MM.1S (cell line): ENCODE results near the gene MMD.

Experiments
- EZH2 ChIP-seq: fragments of 300-600 bp; sonication (generic); optimal IDR thresholded peaks from 2 replicates; pipeline ENCODE3; 2017; ENCODE audit warnings: low read depth, mild to moderate bottlenecking, antibody characterized with exemption, low read length, mixed read lengths
- EZH2phosphoT487 ChIP-seq: fragments of 300-600 bp; sonication (generic); IDR thresholded peaks from 2 replicates; pipeline ENCODE4 v1.6.1; 2018; ENCODE audit warnings: antibody characterized with exemption, low read length
- TF ChIP-seq, protein P1 (sequence below): fragments of 300-600 bp; sonication (generic); IDR thresholded peaks from 2 replicates; pipeline ENCODE4 v1.5.1; 2016; ENCODE audit warnings: antibody characterized with exemption, low read length, mixed read lengths

DNA sequence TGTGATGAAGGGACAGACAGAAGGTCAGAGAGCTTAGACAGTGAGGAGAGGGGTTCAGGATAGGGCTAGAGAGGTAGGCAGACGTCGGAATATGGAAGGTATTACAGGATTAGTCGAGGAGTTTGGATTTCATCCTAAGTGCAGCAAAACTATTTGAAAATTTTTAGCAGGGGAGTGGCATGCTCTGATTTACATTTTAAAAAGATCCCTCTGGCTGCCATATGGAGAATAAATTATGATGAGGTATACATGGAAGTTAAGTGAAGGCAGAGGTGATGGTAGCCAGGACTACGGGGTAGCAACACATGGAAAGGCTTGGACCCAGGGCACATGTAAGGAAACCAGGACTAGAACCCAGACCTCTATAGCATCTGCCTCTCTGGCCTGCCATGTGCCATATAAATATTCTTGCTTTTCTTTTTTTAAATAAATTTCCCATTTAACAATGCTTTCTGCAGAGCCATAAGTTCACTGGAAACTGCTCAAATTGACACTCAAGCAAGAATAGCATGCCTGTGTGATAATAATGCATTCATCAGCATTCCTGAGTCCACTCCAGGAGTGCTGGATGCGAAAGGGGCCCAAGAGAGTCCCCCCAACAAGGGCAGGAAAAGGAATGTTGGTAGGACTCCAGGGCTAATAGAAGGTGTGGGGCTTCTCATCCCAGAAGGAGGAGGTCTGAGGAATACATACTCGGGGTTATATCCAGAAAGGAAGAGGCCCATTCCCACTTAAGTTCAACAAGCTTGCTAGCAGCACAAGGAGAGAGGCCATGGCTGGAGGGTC is 78.6 kb downstream of the MMD start:
- TF ChIP-seq, protein P1, sequence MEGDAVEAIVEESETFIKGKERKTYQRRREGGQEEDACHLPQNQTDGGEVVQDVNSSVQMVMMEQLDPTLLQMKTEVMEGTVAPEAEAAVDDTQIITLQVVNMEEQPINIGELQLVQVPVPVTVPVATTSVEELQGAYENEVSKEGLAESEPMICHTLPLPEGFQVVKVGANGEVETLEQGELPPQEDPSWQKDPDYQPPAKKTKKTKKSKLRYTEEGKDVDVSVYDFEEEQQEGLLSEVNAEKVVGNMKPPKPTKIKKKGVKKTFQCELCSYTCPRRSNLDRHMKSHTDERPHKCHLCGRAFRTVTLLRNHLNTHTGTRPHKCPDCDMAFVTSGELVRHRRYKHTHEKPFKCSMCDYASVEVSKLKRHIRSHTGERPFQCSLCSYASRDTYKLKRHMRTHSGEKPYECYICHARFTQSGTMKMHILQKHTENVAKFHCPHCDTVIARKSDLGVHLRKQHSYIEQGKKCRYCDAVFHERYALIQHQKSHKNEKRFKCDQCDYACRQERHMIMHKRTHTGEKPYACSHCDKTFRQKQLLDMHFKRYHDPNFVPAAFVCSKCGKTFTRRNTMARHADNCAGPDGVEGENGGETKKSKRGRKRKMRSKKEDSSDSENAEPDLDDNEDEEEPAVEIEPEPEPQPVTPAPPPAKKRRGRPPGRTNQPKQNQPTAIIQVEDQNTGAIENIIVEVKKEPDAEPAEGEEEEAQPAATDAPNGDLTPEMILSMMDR: no peak
- TF ChIP-seq EZH2 (no peak), EZH2phosphoT487 (no peak)
